GM18499 (cell line): ENCODE results near the gene EPC2.
A peak's percentile ranks its signal among the peaks of the same experiment; 100 is the strongest.

Source experiments
- ATAC-seq: cut with Tn5 transposase; IDR thresholded peaks from one replicate; pipeline ENCODE4 v1.9.1; 2021; ENCODE audit warnings: moderate number of reproducible peaks; ENCODE audit not compliant: insufficient read depth, unreplicated experiment

Gene EPC2

DNA sequence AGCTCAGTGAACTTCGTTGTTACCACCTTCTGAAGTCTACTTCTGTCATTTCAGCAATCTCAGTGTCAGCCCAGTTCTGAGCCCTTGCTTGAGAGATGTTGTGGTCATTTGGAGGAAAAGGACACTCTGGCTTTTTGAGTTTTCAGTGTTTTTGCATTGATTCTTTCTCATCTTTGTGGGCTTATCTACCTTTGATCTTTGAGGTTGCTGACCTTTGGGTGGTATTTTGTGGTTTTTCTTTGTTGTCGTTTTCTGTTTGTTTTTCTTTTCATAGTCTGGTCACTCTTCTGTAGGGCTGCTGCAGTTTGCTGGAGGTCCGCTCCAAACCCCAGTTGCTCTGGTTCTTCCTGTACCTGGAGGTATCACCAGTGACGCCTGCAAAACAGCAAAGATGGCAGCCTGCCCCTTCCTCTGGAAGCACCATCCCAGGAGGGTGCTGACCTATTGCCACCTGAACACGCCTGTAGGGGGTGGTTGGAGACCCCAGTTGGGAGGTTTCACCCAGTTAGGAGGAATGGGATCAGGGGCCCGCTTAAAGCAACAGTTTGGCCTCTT, 74.7 kb downstream of the EPC2 start:
- no peak for ATAC-seq

DNA sequence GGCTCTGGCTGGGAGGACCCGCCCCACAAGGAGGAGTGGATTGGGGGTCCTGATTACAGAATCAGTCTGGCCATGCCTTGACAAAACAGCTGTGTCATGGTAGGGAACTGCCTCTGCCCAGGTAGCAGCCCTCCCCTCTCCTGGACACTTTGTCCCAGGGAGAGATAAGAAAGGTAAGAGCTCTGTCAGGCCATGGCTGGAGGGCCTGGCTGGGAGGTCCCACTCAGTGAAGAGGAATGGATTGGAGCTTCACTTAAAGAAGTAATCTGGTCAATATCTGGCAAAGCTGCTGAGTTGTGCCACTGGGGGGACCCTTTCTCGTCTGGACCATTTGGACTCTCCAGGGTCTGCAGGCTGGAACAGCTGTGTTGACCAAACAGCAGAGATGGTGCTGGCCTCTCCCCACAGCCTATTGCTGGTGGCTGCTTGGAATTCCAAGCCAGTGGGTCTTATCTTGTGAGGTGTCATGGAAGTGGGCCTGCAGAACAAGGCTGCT, 75.4 kb downstream of the EPC2 start:
- ATAC-seq, result no peak

DNA sequence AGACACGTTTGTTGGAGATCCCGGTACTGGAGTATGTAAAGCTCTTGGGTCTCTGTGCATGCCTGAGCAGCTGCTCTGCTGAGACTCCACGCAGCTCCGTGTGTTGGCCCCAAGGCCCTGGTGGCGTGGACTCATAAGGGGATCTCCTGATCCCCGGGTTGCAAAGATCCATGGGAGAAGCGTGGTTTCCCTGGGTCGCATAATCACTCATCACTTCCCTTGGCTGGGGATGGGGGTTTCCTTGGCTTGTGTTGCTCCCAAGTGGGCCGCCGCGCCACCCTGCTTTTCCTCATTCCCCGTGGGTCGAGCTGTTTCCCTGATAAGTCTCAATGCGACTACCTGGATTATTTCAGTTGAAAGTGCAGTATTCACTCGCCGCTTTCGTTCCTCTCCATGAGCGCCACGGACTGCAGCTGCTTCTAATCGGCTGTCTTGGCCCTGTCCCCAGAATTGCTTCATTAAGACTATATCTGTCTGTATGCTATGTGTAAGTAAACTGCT, 76.0 kb downstream of the EPC2 start:
- ATAC-seq, result no peak

DNA sequence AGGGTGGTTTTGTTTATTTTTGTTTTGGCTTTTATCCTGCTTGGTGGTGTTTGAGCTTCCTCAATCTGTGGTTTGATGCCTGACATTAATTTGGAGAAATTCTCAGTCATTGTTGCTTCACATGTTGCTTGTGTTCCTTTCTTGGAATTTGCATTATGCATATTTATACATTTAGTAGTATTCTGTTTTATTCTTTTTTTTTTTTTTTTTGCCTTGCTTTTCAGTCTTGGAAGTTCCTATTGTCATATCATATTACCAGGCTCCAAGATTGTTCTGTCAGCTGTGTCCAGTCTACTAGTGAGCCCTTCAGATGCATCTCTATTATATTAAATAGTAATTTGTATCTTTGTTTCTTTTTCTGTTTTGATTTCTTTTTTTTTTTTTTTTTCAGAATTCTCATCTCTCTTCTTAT, 77.0 kb downstream of the EPC2 start:
- ATAC-seq, result no peak

DNA sequence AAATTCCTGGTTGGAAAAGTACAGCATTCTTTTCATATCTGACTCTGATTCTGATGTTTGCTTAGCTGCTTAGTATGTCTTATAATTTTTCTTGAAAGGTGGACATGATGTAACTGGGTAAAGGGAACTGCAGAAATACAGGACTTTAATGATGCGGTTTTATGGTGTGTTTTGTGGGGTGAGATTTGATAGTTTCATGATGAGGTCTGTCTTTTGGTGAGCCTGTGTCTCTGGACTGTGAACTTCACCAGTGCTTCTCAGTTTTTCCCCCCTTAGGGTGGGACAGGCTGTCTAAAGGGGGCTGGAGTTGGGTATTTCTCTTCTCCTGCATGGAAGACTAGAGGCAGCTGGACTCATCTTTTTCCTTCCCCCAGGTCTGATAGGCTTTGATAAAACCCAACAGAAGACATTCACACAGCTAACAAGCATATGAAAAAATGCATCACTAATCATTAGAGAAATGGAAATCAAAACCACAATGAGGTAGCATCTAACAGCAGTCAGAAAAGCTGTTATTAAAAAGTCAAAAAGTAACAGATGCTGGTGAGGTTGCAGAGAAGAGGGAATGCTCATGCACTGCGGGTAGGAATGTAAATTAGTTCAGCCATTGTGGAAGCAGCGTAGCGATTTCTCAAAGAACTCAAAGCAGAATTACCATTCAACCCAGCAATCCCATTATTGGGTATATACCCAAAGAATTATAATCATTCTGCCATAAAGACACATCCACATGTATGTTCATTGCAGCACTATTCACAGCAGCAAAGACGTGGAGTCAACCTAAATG, 77.6 kb downstream of the EPC2 start:
- no peak for ATAC-seq

DNA sequence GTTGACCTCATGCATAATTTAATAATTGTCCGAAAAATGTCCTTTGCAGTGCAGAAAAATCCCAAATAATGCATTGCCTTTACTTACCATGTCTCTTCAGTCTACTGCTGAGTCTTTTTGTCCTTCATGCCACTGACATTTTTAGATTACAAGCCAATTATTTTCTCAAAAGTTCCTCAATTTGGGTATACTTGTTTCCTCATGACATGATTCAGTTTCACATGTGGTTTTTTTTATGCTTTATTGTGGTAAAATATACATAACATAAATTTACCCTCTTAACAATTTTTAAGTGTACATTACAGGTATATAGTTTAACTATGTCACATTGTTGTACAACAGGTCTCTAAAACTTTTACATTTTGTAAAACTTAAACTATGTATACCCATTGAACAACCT, 81.0 kb downstream of the EPC2 start:
- ATAC-seq, result no peak

DNA sequence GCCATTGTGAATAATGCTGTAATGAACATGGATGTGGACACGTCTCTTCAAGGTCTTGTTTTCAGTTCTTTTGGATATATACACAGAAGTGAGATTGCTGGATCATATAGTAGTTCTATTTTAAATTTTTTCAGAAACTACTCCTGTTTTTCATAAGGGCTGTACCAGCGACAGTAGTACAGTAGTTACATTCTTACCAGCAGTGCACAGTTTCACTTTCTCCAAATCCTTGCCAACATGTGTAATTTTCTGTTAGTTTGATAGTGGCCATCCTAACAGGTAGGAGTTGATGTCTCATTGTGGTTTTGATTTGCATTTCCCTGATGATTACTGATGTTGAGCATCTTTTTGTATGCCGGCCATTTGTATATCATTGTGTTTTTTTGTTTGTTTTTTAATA, 81.7 kb downstream of the EPC2 start:
- peak; percentile 47 for ATAC-seq

DNA sequence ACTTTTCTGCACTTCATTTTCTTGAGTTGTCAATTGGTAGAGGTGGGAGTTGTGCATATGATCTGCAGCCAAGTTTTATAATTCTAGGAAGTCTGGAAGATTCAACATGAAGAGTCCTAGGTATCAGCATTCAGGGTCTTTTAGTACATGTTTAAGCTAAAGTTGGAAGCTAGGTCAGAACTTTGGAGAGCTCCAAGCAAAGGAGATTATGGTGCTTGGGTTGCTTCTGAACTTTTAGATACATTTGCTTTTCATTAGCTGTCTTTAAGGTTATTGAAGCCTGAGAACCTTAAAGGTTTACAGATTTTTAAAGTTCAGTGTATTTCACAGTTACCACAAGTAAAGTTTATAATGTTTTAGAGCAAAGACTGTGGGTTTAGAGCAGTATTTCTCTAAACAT, 85.5 kb downstream of the EPC2 start:
- no peak for ATAC-seq

DNA sequence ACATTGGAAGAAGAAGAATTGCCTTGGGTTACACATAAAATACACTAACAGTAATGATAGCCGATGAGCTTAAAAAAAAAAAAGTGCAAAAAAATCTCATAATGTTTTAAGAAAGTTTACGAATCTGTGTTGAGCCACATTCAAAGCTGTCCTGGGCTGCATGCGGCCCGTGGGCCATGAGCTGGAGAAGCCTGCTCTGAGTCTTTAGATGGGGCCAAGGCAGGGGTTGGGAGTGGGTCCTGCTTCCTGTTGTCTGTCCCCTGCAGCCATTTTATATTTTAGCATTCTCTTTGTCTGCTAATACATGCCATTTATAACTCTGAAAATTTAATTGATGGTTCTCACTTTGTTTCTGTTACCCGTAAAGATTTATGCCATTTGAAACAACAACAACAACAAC, 93.2 kb downstream of the EPC2 start:
- ATAC-seq, result no peak

DNA sequence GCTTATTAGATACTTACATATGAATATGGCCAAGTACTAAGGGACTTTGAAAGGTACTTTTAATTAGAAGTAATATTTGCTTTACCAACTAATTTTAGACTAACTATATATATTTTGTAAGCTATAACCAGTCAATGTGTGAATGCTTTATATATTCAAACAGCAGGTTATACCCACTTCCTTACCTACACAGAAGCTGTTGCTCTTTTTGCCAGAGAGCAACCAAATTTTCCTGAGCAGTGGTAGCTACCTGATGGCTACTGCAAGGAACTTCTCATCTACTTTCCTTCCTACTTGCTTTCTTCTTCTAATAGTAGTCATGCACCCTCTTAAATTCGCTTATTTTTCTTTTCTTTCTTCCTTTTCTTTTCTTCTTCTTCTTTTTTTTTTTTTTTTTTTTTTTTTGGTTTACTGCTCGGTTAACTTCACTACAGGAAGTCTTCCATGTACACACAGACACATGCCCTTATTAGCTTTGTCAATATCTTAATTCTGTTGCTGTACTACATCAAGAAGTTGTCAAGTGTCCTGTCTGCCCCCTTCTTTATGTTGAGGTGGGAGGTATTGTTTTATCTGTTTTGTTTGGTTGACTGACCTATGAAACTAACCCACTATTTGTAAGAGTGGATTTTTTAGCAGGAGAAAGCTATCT, 95.0 kb downstream of the EPC2 start:
- no peak for ATAC-seq

DNA sequence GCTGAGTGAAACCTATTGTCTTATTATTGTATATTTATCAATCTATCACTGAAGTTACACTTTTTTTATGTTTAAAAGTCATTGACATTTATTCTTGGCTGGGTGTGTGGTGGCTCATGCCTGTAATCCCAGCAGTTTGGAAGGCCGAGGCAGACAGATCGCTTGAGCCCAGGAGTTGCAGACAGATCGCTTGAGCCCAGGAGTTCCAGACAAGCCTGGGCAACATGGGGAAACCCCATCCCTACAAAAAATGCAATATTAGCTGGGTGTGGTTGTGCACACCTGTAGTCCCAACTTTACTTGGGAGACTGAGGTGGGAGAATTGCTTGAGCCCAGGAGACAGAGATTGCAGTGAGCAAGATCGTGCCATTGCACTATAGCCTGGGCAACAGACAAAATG, 97.8 kb downstream of the EPC2 start:
- ATAC-seq, result no peak

DNA sequence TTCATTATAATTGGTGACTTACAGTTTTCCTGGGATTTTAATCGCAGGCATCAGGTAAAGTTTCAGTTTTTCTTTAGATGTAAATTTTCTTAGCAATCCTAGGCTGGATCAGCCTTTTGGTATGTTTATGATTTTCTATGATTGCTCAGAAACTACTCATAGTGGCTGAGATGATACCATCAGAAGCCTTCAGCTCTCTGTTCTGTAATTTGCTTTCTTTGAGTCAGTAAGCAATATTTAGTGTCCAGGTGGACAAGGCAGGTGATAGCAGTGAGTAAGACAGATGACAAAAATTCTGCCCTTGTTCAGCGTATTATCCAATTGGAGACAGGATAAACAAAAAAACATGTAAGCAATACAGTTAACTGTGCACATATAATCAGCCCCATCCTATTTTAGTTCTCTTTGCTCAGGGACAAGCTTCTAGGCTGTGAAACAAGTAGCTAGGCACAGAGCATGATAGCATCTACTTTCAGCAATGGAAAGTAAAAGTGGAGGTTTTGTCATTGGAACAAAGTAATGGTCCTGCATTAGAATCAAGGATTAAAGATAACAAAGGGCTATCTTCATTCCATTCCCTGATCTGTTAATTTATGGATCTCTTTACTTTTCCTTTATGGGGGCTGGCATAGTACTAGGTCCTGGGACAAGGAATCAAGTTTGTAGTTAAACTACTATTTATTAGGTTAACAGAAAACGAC, 100.8 kb downstream of the EPC2 start:
- no peak for ATAC-seq

DNA sequence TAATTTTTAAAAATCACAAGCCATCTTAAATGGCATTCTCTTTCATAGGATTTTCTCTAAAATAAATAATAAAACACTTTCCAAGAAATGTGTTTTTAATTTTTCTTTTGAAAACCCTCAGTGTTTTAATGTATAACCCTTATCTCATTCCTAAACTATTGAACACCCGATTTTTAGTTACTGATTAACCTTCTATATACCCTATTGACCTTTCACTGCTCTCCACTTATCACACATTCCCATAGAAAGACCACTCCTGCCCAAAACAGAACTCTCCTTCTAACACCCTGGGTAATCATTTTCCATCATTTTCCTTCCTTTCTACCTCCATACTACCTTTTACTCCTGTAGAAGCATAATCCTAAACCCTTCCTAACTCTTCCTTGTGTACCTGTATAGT, 102.4 kb downstream of the EPC2 start:
- ATAC-seq, result no peak

DNA sequence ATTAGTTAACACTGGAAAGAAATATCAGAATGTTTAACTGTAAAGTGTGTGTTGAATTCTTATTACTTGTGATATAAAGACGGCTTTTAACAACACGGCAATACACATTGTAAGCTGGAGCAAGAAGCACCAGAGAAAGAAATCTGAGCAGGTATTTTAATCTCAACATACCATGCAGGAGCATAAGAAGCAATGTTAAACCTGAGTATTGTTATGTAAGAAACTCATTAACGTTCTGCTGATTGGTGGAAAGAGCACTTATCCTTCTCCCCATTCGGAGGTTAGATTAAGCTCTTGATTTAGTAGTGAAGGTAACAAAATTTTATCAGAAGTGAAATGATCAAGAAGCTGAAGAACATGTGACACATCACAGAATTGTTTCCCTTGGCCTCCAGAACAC, 107.4 kb downstream of the EPC2 start:
- no peak for ATAC-seq

DNA sequence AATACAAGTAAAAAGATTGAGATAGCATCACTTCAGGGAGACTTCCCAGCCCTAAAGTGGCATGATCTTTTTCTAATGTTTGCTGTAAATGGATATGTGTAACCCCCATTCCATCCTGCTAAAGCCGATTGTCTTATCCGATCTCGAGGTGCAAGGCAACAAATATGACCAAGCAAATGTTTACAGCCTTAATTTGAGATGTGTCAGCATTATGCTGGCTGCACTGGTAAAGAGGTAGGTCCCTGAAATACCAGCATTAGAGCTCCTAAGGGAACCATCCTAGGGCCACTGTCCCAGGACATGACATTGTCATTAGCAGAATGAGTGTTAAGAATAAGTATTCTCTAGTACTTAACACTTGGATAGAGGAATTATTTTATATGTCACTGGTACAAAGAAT, 108.4 kb downstream of the EPC2 start:
- ATAC-seq, result no peak

DNA sequence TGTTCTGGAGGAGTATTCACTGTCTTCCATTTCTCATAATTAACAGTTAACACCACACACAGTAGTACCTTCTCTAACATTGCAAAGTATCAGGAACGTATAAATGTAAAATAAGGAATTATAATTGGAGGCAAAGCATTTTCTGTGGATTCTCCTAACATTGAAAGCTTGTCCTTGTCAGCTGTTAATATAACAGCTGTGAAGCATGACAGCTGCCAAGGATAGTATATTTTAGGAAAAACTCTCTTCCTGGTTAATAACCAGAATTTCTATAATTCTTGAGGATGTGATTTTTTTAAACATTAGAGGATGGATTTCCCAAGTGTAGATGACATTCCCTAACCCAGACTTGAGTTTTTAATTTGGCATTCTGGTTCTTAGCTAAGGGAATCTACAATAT, 110.3 kb downstream of the EPC2 start:
- no peak for ATAC-seq

DNA sequence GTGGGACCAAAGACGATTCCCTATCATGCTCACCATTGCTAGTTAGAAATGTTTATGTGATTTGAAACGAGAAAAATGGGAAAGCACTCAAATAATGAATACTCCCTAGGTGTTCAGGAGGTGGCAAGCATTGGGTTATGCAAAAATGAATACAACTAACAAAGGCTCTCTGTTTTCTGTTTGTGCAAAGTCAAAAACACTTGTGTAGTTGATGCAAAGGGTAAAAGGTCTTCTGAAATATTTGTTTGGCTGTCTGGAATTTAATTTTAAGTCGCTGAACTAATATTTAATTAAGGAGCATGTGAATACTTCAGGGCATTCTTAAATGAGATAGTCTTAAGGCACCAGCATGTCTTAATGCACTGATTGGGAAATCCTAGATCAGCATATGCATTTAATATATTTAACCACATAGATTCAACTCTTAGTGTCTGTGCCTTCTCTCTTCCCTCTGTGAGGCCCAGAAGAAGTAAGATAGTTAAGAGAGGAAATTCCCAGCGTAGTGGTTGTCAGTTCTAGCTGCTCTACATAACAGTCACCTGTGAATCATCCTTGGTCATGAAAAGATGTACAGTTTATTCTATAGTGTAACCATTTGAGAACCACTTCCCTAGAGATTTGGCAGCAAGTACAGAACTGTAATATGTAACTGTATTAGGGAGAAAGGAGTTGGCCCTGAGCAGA, 111.9 kb downstream of the EPC2 start:
- ATAC-seq, result no peak

DNA sequence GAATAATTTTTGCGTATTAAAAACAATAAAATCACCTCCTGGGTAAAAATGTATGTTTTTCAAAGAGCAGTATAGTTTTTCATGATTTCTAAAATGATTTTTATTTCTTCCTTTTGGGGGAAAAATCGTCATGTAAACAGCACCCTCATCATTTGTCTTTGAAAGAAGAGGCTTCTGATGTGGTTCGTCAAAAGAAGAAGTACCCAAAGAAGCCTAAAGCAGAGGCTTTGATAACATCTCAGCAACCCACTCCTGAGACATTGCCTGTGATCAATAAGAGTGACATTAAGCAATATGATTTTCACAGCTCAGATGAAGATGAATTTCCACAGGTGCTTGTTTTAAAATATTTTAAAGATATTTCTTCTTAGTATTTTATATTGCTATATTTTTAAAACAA, 120.3 kb downstream of the EPC2 start:
- no peak for ATAC-seq

DNA sequence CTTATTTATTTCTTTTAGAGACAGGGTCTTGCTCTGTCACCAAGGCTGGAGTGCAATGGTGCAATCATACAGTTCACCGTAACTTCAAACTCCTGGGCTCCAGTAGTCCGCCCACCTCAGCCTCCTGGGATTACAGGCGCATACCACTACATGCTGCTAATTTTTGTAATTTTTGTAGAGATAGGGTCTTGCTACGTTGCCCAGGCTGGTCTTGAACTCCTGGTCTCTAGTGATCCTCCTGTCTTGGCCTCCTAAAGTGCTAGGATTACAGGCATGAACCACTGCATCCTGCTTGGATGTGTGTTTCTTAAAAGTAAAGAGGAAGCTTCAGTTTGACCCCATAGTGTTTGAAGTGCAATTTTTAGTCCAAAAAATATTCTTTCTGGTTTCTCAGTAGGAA, 125.5 kb downstream of the EPC2 start:
- no peak for ATAC-seq

DNA sequence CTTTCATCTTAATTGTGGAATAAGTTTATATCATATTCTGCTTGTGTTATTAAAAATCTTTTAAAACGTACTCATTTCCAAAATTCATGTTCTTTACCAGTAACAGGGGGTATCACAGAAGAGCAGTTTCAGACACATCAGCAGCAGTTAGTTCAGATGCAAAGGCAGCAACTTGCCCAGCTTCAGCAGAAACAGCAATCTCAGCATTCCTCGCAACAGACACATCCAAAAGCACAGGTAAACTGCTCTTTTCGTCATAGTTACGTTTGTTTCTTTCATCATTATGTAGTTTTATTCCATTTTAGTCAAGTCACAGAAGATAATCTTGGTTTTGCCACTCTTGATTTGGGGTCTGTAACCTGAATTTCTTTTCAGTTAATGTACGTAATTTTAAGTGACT, 137.0 kb downstream of the EPC2 start:
- ATAC-seq, result no peak
